Superior temporal gyrus (tissue), 1 donor: Measurements from ENCODE around the gene FTH1.

ENCODE experiments used
- DNase-seq: peaks from one replicate; pipeline ENCODE4 v3.0.0-alpha.2; 2016; ENCODE audit errors: extremely low spot score

Gene FTH1

DNA sequence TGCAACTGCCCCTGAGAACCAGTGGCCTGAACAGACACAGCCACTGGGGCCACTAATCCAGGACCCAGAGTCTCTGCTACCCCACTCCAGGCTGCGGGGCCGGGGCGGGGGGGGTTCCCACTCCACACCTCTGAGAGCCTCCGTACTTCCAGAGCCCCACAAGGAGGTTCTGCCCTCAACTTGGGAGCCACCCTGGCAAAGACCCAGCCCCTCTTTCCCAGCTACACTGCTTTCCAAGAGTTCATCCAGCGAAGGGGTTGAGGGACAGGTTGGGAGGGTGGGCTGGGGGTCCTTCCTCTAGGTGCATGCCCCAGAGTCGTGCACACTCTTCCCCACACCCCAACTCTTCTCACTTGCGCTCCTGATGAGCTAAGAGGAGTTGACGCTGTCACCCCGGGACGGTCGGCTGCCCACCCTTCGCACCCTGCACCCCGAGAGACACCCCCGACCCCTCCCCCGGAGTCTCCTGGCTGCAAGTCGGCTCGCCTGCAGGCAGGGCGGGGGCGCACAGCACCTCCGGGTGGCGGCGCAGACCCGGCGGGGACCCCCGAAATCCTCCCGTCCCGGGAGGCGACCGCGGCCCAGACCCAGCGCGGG, 50.6 kb downstream of the FTH1 start:
- no peak for DNase-seq

DNA sequence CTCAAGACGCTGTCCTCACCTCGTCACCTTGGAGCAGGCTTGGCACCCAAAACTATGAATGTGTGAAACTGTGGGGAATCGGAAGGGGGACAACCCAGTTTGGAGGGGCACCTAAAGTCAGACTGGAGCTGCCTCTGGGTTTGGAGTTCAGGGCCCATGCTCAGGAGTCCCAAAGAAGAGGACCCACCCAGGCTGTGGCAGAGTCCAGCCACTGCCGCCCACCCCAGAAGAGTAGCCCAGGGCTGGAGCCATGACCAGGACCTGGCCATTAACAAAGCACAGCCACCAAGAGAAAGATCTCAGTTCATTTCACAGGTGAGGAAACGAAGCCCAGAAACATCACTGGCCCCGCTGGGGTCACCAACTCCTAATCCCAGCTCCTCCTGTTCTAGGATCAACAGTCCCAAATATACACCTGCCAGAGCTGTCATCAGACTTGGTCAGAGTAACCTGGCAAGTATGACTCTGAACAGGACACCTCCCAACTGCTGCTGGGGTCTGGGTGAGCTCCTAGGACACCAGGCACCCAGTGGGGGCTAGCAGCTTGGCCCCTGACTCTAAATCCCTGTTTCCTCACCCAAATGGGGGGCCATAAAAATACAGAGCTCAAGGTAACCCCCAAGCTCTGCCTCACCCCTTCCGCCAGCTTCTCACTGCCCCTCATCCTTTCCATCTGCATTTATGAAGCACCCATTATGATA, 52.8 kb downstream of the FTH1 start:
- DNase-seq, result no peak
